GM12865 (cell line): Measurements from ENCODE around the gene CYP4F8.
"Not testable (repeated sequence)": the region's sequence is repeated elsewhere in the genome, so short reads cannot be mapped to it uniquely, and the experiment has no call there.

ENCODE experiments used
- DNase-seq: peaks from one replicate; pipeline ENCODE4 v3.0.0; 2010; ENCODE audit warnings: low read depth
- H3K4me3 ChIP-seq: 2 replicates; pipeline ENCODE4 v1.5.1; 2011; ENCODE audit warnings: mild to moderate bottlenecking, low read depth, low read length, control low read depth
- CTCF ChIP-seq: IDR thresholded peaks from 2 replicates; pipeline ENCODE4 v1.5.1; 2011; ENCODE audit warnings: low read length, control low read depth, low read depth, inconsistent platforms; ENCODE audit not compliant: insufficient read depth; ENCODE audit errors: missing control alignments

Gene CYP4F8

GRCh38 chr19:15584095-15584494 is 30.9 kb upstream of the CYP4F8 start:
- no peak for DNase-seq
- no peak overlapping the region for H3K4me3 ChIP-seq
- no peak for TF ChIP-seq CTCF

- no peak overlapping the region for H3K4me3 ChIP-seq
- peak; percentile 73 for DNase-seq
- peak; percentile 89 for TF ChIP-seq CTCF
These were observed 30.4 kb upstream of the CYP4F8 start for GRCh38 chr19:15584541-15585115.

- DNase-seq, result no peak
- no peak overlapping the region for H3K4me3 ChIP-seq
- TF ChIP-seq CTCF, result no peak
These were observed 27.4 kb upstream of the CYP4F8 start for GRCh38 chr19:15587663-15588062.

GRCh38 chr19:15588265-15588664 is 26.8 kb upstream of the CYP4F8 start:
- TF ChIP-seq CTCF, result no peak
- H3K4me3 ChIP-seq, result no peak overlapping the region
- no peak for DNase-seq

GRCh38 chr19:15589760-15590451 is 25.1 kb upstream of the CYP4F8 start:
- no peak for DNase-seq
- TF ChIP-seq CTCF, result no peak
- H3K4me3 ChIP-seq, result no peak overlapping the region

GRCh38 chr19:15591796-15592195 is 23.2 kb upstream of the CYP4F8 start:
- TF ChIP-seq CTCF, result no peak
- no peak for DNase-seq
- H3K4me3 ChIP-seq, result no peak overlapping the region

GRCh38 chr19:15592506-15592905 is 22.5 kb upstream of the CYP4F8 start:
- not testable (repeated sequence) for H3K4me3 ChIP-seq, DNase-seq

- DNase-seq, H3K4me3 ChIP-seq: not testable (repeated sequence)
These were observed 21.3 kb upstream of the CYP4F8 start for GRCh38 chr19:15593766-15594165.
